Immature natural killer cell (primary cell): ENCODE measurements around the gene MRPS22. TPM values are rescaled to one million over a fixed set of nuclear protein-coding genes. Genes with fewer than 3 reads are reported as not detected.
"Not testable (repeated sequence)": the region's sequence is repeated elsewhere in the genome, so short reads cannot be mapped to it uniquely, and the experiment has no call there.

Experiments used
- DNase-seq, 3 donors: peaks; one replicate each; pipeline ENCODE4 v3.0.0; 2022; ENCODE audit warnings: mixed read lengths in 1 of 3
- H3K27ac Mint-ChIP-seq, 6 donors: one replicate each; pipeline ENCODE4 v1.8.0; 2020; ENCODE audit warnings: mixed read lengths in 6 of 6, mild to moderate bottlenecking in 5 of 6, inconsistent platforms in 4 of 6, moderate library complexity in 3 of 6
- H3K27me3 Mint-ChIP-seq, 3 donors: one replicate each; pipeline ENCODE4 v1.8.0; 2020 to 2021; ENCODE audit warnings: low read depth in 3 of 3, mild to moderate bottlenecking in 3 of 3, mixed read lengths in 3 of 3, moderate library complexity in 3 of 3, inconsistent platforms in 1 of 3
- H3K36me3 Mint-ChIP-seq, 3 donors: one replicate each; pipeline ENCODE4 v1.8.0; 2020; ENCODE audit warnings: mixed read lengths in 3 of 3, inconsistent platforms in 2 of 3, mild to moderate bottlenecking in 2 of 3
- H3K4me1 Mint-ChIP-seq, 2 donors: one replicate each; pipeline ENCODE4 v1.8.0; 2020; ENCODE audit warnings: inconsistent platforms in 2 of 2, mild to moderate bottlenecking in 2 of 2, mixed read lengths in 2 of 2, moderate library complexity in 1 of 2
- H3K4me3 Mint-ChIP-seq, 5 donors: one replicate each; pipeline ENCODE4 v1.8.0; 2020; ENCODE audit warnings: mild to moderate bottlenecking in 5 of 5, mixed read lengths in 5 of 5, inconsistent platforms in 3 of 5, moderate library complexity in 3 of 5
- H3K9me3 Mint-ChIP-seq, 6 donors: one replicate each; pipeline ENCODE4 v1.8.0; 2020; ENCODE audit warnings: mild to moderate bottlenecking in 6 of 6, mixed read lengths in 6 of 6, inconsistent platforms in 4 of 6, moderate library complexity in 3 of 6
- polyA plus RNA-seq, 3 donors: library from polyadenylated mRNA; unstranded; fragments of 300-500 nt; fragmentation: Illumina TruSeq; gene quantifications; one replicate each; pipeline ENCODE4 v1.2.3, GENCODE V29; 2021

The MRPS22 gene
- polyA plus RNA-seq, 3 donors from 2014 or later: 31.5 to 43.7 (median 39.1) TPM

- Mint-ChIP-seq H3K27ac (no peak overlapping the region), H3K27me3 (peaks cover 0 to 2% (median 0%) of the 10 kb centered on the region in 3 donors), H3K4me3 (no peak overlapping the region), H3K9me3 (no peaks in the 10 kb centered on the region), H3K36me3 (peaks cover 18 to 71% (median 40%) of the 10 kb centered on the region in 3 donors), H3K4me1 (peaks cover 0 to 23% of the 10 kb centered on the region in 2 donors)
- DNase-seq: no peak
Observed at GRCh38 chr3:139361276-139361675, 17.5 kb downstream of the MRPS22 start.

DNA sequence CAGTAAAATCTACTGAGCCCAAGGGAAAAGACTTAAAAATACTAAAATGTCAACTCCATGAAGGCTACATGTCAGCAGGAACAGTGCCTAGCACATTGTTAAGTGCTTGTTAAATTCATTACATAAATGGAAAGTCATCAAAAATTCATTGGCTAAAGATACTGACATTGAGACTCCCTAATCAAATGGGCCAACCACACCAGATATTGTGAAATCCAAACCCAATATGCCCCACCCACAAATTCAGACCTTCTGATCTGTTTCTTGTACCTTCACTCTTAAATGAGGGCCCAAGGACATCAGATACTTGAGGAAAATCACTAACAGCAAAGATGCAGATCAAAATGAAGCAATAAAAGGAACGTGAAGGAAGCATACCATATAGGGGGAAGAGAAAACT is 20.7 kb downstream of the MRPS22 start:
- DNase-seq: no peak
- Mint-ChIP-seq H3K36me3 (peaks cover 17 to 70% (median 45%) of the 10 kb centered on the region in 3 donors), H3K27me3 (no peaks in the 10 kb centered on the region), H3K27ac (peak overlapping the region in 2 of 6 donors; percentile 53 to 58), H3K4me3 (no peak overlapping the region), H3K4me1 (peaks cover 0 to 20% of the 10 kb centered on the region in 2 donors), H3K9me3 (no peaks in the 10 kb centered on the region)

GRCh38 chr3:139374099-139374498 is 30.3 kb downstream of the MRPS22 start:
- H3K27ac Mint-ChIP-seq: no peak overlapping the region

DNA sequence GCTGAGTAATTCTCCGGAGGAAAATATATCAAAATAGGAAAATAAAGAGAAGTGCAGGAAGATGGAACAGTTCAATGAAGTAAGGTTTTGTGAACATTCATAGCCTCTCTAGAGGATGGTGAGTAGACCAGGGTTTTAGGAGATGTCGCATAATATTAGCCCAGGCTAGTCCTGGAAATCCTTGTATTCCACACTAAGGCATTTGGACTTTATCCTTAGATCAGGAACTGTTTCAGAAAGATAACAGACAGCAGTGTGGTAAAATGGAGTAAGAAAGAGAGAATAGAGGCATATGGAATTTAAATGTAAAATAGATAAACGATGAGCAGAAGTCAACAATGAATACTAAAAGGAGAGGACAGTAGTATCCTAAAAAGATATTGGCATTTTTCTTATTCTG is 33.6 kb downstream of the MRPS22 start:
- Mint-ChIP-seq H3K27ac (no peak overlapping the region), H3K9me3 (no peaks in the 10 kb centered on the region), H3K36me3 (peaks cover 24 to 50% (median 37%) of the 10 kb centered on the region in 3 donors)

More at GRCh38 chr3:139374099-139374498, 30.3 kb downstream of the MRPS22 start:
- Mint-ChIP-seq H3K9me3 (no peaks in the 10 kb centered on the region), H3K4me1 (peaks cover 0 to 6% of the 10 kb centered on the region in 2 donors), H3K4me3 (no peak overlapping the region), H3K27me3 (no peaks in the 10 kb centered on the region), H3K36me3 (peaks cover 27 to 57% (median 54%) of the 10 kb centered on the region in 3 donors)
- no peak for DNase-seq

GRCh38 chr3:139378587-139379241 is 34.9 kb downstream of the MRPS22 start:
- no peaks in the 10 kb centered on the region for H3K9me3 Mint-ChIP-seq
- DNase-seq: no peak
- peaks cover 21 to 47% (median 37%) of the 10 kb centered on the region in 3 donors for H3K36me3 Mint-ChIP-seq
- H3K27ac Mint-ChIP-seq: peak overlapping the region in 1 of 6 donors; percentile 49
- peaks cover 7 to 46% of the 10 kb centered on the region in 2 donors for H3K4me1 Mint-ChIP-seq
- no peak overlapping the region for H3K4me3 Mint-ChIP-seq
- no peaks in the 10 kb centered on the region for H3K27me3 Mint-ChIP-seq

More for the DNA sequence above, 33.6 kb downstream of the MRPS22 start:
- Mint-ChIP-seq H3K4me3 (no peak overlapping the region), H3K4me1 (peaks cover 7 to 38% of the 10 kb centered on the region in 2 donors), H3K27me3 (no peaks in the 10 kb centered on the region)
- no peak for DNase-seq

DNA sequence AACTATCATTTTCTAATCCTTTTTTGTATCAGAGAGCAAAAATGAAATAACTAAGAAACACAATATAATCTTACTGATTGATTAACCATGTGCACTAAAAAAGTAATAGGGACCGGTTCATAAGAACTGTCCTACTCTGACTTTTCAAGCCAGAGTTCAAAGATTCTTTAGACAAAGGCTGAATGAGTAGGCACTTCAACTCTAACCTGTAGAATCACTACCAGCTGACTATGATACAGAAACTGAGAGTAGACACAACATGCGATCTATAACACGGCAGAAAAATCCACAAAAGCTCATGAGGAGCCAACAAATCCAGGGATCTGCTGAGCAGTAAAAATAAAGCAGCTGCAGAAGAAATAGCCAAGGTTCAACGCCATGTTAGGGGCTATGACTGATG is 36.8 kb downstream of the MRPS22 start:
- no peaks in the 10 kb centered on the region for H3K9me3 Mint-ChIP-seq
- peaks cover 11 to 62% of the 10 kb centered on the region in 2 donors for H3K4me1 Mint-ChIP-seq
- H3K27me3 Mint-ChIP-seq: no peaks in the 10 kb centered on the region

GRCh38 chr3:139382291-139382690 is 38.5 kb downstream of the MRPS22 start:
- not testable (repeated sequence) for DNase-seq, H3K9me3 Mint-ChIP-seq, H3K4me3 Mint-ChIP-seq, H3K27ac Mint-ChIP-seq, H3K27me3 Mint-ChIP-seq
- Mint-ChIP-seq H3K36me3 (peaks cover 18 to 25% (median 22%) of the 10 kb centered on the region in 3 donors), H3K4me1 (peaks cover 24 to 79% of the 10 kb centered on the region in 2 donors)

More for the DNA sequence above, 36.8 kb downstream of the MRPS22 start:
- Mint-ChIP-seq H3K27ac (no peak overlapping the region), H3K4me3 (no peak overlapping the region), H3K36me3 (peaks cover 21 to 29% (median 27%) of the 10 kb centered on the region in 3 donors)
- no peak for DNase-seq

DNA sequence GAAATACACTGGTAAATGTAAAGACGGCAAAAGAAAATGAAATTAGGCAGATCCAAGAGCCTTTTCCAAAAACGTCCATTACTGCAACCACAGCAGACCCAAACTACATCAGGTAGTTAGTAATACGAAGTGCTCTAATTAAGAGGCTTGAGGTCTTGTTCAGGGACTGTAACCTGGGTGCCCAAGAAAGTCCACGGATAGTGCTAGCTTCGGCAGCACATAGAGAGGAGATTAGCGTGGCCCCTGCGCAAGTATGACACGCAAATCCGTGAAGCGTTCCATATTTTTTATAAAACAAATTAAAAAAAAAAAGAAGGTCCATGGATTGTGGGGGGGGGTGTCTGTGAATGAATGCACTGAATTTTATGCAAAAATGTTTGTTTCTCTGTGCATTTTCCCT is 44.3 kb downstream of the MRPS22 start:
- no peak for DNase-seq
- H3K27me3 Mint-ChIP-seq: peaks cover 6 to 10% (median 8%) of the 10 kb centered on the region in 3 donors
- no peaks in the 10 kb centered on the region for H3K36me3 Mint-ChIP-seq
- peak overlapping the region; percentile 53 to 100 (median 62) for H3K27ac Mint-ChIP-seq
- peaks cover 50 to 74% of the 10 kb centered on the region in 2 donors for H3K4me1 Mint-ChIP-seq
- H3K4me3 Mint-ChIP-seq: peak overlapping the region; percentile 61 to 99 (median 95)
- no peaks in the 10 kb centered on the region for H3K9me3 Mint-ChIP-seq

GRCh38 chr3:139388821-139389551 is 45.2 kb downstream of the MRPS22 start:
- no peaks in the 10 kb centered on the region for H3K36me3 Mint-ChIP-seq
- H3K4me1 Mint-ChIP-seq: peaks cover 50 to 72% of the 10 kb centered on the region in 2 donors
- H3K9me3 Mint-ChIP-seq: no peaks in the 10 kb centered on the region
- peak overlapping the region; percentile 98 to 100 (median 99) for H3K27ac Mint-ChIP-seq
- H3K27me3 Mint-ChIP-seq: peaks cover 6 to 10% (median 9%) of the 10 kb centered on the region in 3 donors
- no peak for DNase-seq
- peak overlapping the region; percentile 95 to 99 (median 96) for H3K4me3 Mint-ChIP-seq

- Mint-ChIP-seq H3K27ac (peak within 1 kb of the TSS; percentile 98 to 100 (median 99)), H3K36me3 (no peaks in the 10 kb centered on the region), H3K4me3 (peak within 1 kb of the TSS; percentile 95 to 99 (median 96)), H3K9me3 (no peaks in the 10 kb centered on the region), H3K4me1 (peaks cover 50 to 64% of the 10 kb centered on the region in 2 donors), H3K27me3 (peaks cover 6 to 10% (median 9%) of the 10 kb centered on the region in 3 donors)
- DNase-seq: peak; percentile 98 to 99 (median 98)
Observed at GRCh38 chr3:139389552-139390368, 45.9 kb downstream of the MRPS22 start, which contains the start of gene COPB2. TSS of gene COPB2 (minus strand) at chr3:139389647. CDS start at chr3:139389550, 97 bp downstream.

DNA sequence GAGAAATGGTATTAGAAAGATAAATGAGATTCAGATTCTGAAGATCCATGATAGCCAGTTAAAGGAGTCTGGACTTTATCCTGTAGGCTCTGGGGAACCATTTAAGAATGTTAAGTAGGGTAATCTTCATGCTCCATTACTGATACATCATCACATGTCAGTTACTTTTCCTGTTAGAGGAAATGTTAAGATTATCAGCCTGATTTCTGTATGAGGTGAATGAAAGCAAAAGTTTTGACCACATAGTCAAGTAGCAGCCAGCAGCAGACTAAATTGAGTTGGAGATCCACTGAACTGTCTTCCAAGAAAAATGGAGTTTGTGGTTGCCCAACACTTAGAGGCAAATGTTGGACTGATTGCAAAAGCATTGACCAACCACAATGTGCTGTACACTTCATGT is 50.3 kb downstream of the MRPS22 start:
- no peak overlapping the region for H3K27ac Mint-ChIP-seq
- H3K4me3 Mint-ChIP-seq: no peak overlapping the region
- peaks cover 16 to 22% of the 10 kb centered on the region in 2 donors for H3K4me1 Mint-ChIP-seq
- H3K9me3 Mint-ChIP-seq: no peaks in the 10 kb centered on the region
- H3K36me3 Mint-ChIP-seq: no peaks in the 10 kb centered on the region
- peaks cover 6 to 10% (median 9%) of the 10 kb centered on the region in 3 donors for H3K27me3 Mint-ChIP-seq
- no peak for DNase-seq

GRCh38 chr3:139396707-139397106 is 52.9 kb downstream of the MRPS22 start:
- H3K27me3 Mint-ChIP-seq: peaks cover 0 to 5% (median 0%) of the 10 kb centered on the region in 3 donors

GRCh38 chr3:139401155-139401554 is 57.3 kb downstream of the MRPS22 start:
- H3K36me3 Mint-ChIP-seq: peaks cover 12 to 19% (median 13%) of the 10 kb centered on the region in 3 donors
- not testable (repeated sequence) for H3K27me3 Mint-ChIP-seq, H3K4me3 Mint-ChIP-seq, DNase-seq, H3K4me1 Mint-ChIP-seq, H3K27ac Mint-ChIP-seq
- H3K9me3 Mint-ChIP-seq: peaks cover 27 to 43% (median 37%) of the 10 kb centered on the region in 6 donors

More at GRCh38 chr3:139396707-139397106, 52.9 kb downstream of the MRPS22 start:
- no peak for DNase-seq
- no peaks in the 10 kb centered on the region for H3K4me1 Mint-ChIP-seq
- H3K27ac Mint-ChIP-seq: no peak overlapping the region
- no peak overlapping the region for H3K4me3 Mint-ChIP-seq
- H3K36me3 Mint-ChIP-seq: peaks cover 0 to 2% (median 0%) of the 10 kb centered on the region in 3 donors
- H3K9me3 Mint-ChIP-seq: peaks cover 0 to 7% (median 3%) of the 10 kb centered on the region in 6 donors
